Glutamatergic neuron (in vitro differentiated cells): ENCODE measurements around the gene NRIP2. TPM values are rescaled to one million over a fixed set of nuclear protein-coding genes. Genes with fewer than 3 reads are reported as not detected.

Experiments
- DNase-seq: peaks from one replicate; pipeline ENCODE4 v3.0.0; 2022
- H3K27ac Mint-ChIP-seq: one replicate; pipeline ENCODE4 v1.8.0; 2020; ENCODE audit warnings: mild to moderate bottlenecking, mixed read lengths, inconsistent platforms; ENCODE audit not compliant: unreplicated experiment
- H3K27me3 Mint-ChIP-seq: one replicate; pipeline ENCODE4 v1.8.0; 2020; ENCODE audit warnings: mild to moderate bottlenecking, moderate library complexity, mixed read lengths, inconsistent platforms; ENCODE audit not compliant: unreplicated experiment
- H3K36me3 Mint-ChIP-seq: one replicate; pipeline ENCODE4 v1.8.0; 2020; ENCODE audit warnings: mild to moderate bottlenecking, mixed read lengths, inconsistent platforms; ENCODE audit not compliant: unreplicated experiment
- H3K4me1 Mint-ChIP-seq: one replicate; pipeline ENCODE4 v1.8.0; 2020; ENCODE audit warnings: mild to moderate bottlenecking, low read depth, mixed read lengths, inconsistent platforms; ENCODE audit not compliant: unreplicated experiment
- H3K4me3 Mint-ChIP-seq: one replicate; pipeline ENCODE4 v1.8.0; 2020; ENCODE audit warnings: mild to moderate bottlenecking, mixed read lengths, inconsistent platforms; ENCODE audit not compliant: unreplicated experiment
- H3K9me3 Mint-ChIP-seq: one replicate; pipeline ENCODE4 v1.8.0; 2020; ENCODE audit warnings: mild to moderate bottlenecking, moderate library complexity, mixed read lengths, inconsistent platforms; ENCODE audit not compliant: unreplicated experiment
- CTCF ChIP-seq: fragments of 200-600 bp; sonication (generic); IDR thresholded peaks from one replicate; pipeline ENCODE4 v1.5.0; 2021; ENCODE audit not compliant: partially characterized antibody, unreplicated experiment
- total RNA-seq: library from RNA; stranded (reverse); fragmentation: NEBNext Ultra II Directional; extraction: Animal tissue kit (Norgen Biotek cat#: 25700); gene quantifications from one replicate; pipeline ENCODE4 v1.2.1, GENCODE V29; 2021; ENCODE audit not compliant: unreplicated experiment

NRIP2 gene
- total RNA-seq, 1 donor from 2014 or later = not detected

- Mint-ChIP-seq H3K27me3 (peaks cover 2% of the 10 kb centered on the region), H3K4me3 (no peak overlapping the region), H3K27ac (peak overlapping the region; percentile 28), H3K9me3 (no peaks in the 10 kb centered on the region), H3K36me3 (peaks cover 14% of the 10 kb centered on the region), H3K4me1 (no peaks in the 10 kb centered on the region)
- no peak for TF ChIP-seq CTCF
- DNase-seq = no peak
Observed at GRCh38 chr12:2826721-2827515, 7.9 kb downstream of the NRIP2 start.

DNA sequence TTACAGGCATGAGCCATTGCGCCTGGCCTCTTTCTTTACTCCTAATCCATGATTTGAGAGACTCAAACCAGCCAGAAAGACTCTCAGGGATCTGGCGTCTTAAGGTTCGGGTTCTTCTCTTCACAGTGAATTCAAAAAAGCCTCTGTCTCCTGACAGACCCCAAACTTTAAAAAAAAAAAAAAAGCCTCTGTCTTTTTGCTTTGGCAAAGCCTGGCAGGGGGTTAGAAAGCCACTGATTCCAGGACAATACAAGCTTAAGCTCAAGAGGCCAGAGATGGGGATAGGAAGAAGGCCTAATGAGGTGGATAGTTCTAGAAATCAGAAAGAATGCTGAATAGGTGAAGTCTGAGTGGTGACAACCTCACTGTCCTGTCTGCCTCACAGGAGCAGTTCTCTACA is 8.8 kb downstream of the NRIP2 start:
- Mint-ChIP-seq H3K4me3 (no peak overlapping the region), H3K4me1 (no peaks in the 10 kb centered on the region), H3K36me3 (peaks cover 8% of the 10 kb centered on the region)

GRCh38 chr12:2825132-2825531 is 9.7 kb downstream of the NRIP2 start:
- H3K4me3 Mint-ChIP-seq = no peak overlapping the region
- no peaks in the 10 kb centered on the region for H3K27me3 Mint-ChIP-seq
- no peaks in the 10 kb centered on the region for H3K4me1 Mint-ChIP-seq
- no peak for TF ChIP-seq CTCF
- DNase-seq = no peak
- no peaks in the 10 kb centered on the region for H3K9me3 Mint-ChIP-seq
- H3K27ac Mint-ChIP-seq = no peak overlapping the region
- H3K36me3 Mint-ChIP-seq = peaks cover 5% of the 10 kb centered on the region

More for the DNA sequence above, 8.8 kb downstream of the NRIP2 start:
- no peak for TF ChIP-seq CTCF
- DNase-seq = no peak
- Mint-ChIP-seq H3K9me3 (no peaks in the 10 kb centered on the region), H3K27me3 (no peaks in the 10 kb centered on the region), H3K27ac (no peak overlapping the region)

DNA sequence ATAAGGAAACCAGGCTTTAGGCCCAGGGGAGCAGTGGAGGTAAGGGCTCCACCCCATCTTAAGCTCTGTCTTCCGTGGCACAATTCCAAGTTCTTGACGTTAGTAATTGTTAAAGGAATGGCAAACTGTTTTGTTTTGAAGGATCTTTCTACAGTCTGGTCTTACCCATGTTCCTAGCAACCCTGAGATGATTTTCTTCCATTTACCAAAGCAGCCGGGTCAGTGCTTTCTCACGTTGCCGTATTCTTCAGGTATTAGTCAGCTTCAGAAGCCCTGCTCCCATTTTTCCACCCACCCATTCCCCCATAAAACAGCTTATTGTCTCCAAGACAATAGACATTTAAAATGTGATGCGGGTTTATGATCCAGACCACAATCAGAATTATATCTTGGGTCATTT is 10.3 kb downstream of the NRIP2 start:
- Mint-ChIP-seq H3K36me3 (peaks cover 3% of the 10 kb centered on the region), H3K4me1 (no peaks in the 10 kb centered on the region), H3K27ac (no peak overlapping the region), H3K4me3 (no peak overlapping the region), H3K9me3 (no peaks in the 10 kb centered on the region), H3K27me3 (peaks cover under 1% of the 10 kb centered on the region)
- no peak for DNase-seq
- TF ChIP-seq CTCF = no peak

- H3K36me3 Mint-ChIP-seq = peaks cover 3% of the 10 kb centered on the region
- no peak for TF ChIP-seq CTCF
- peaks cover 2% of the 10 kb centered on the region for H3K27me3 Mint-ChIP-seq
- DNase-seq = no peak
- H3K9me3 Mint-ChIP-seq = no peaks in the 10 kb centered on the region
- H3K27ac Mint-ChIP-seq = no peak overlapping the region
- no peaks in the 10 kb centered on the region for H3K4me1 Mint-ChIP-seq
- no peak overlapping the region for H3K4me3 Mint-ChIP-seq
Observed at GRCh38 chr12:2823483-2823882, 11.4 kb downstream of the NRIP2 start.
